ENCODE results near the gene NELFCD.

NELFCD gene

DNA sequence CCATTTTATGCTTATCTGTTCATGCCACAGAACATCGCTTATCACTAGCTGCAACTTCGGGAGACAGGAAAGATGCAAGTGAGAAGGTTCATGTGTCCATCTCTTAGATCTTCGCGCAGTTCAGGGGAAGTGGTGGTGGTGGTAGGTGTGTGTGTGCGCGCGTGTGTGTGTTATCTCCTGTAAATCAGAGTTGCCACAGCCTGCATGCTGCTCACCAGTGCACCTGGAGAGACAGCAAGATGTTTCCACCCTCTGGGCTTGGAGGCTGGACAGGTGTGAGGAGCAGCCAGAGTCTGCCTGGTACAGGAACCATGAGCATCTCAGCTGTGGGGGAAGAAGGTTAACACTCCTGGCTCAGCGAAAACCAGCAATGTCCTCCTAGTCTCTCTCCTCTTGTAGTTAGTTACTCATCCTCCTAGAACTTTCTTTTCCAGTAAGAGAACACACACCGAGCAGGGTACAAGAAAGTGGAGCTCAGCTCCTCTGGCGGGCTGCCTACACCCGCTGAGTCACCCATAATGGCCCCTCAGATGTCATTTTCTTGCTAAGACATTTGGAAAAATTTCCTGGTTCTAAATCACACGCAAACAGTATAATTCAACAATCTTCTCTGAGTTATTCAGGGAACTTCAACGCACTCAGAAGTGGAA lies 33.0 kb downstream of the NELFCD start:
- TF ChIP-seq CTCF (IDR thresholded peaks at IDR 0.05): no peak
- no peak overlapping the region for H3K9ac ChIP-seq
- H3K36me3 ChIP-seq (ENCODE audit: control insufficient read depth, insufficient read depth, low read length): no peaks in the 10 kb centered on the region
- no peaks in the 10 kb centered on the region for H3K27me3 ChIP-seq (ENCODE audit: control insufficient read depth, insufficient read depth, low read length)
- H3K27ac ChIP-seq: no peak overlapping the region
- no peaks in the 10 kb centered on the region for H3K9me3 ChIP-seq (ENCODE audit: control insufficient read depth, low read length)
- peaks cover 2% of the 10 kb centered on the region for H3K79me2 ChIP-seq
- peaks cover 6% of the 10 kb centered on the region for H3K4me1 ChIP-seq
- H3K4me2 ChIP-seq (ENCODE audit: low read length): no peak overlapping the region
- no peak overlapping the region for H2AFZ ChIP-seq
- no peak overlapping the region for H3K4me3 ChIP-seq (ENCODE audit: low read depth, low read length)

DNA sequence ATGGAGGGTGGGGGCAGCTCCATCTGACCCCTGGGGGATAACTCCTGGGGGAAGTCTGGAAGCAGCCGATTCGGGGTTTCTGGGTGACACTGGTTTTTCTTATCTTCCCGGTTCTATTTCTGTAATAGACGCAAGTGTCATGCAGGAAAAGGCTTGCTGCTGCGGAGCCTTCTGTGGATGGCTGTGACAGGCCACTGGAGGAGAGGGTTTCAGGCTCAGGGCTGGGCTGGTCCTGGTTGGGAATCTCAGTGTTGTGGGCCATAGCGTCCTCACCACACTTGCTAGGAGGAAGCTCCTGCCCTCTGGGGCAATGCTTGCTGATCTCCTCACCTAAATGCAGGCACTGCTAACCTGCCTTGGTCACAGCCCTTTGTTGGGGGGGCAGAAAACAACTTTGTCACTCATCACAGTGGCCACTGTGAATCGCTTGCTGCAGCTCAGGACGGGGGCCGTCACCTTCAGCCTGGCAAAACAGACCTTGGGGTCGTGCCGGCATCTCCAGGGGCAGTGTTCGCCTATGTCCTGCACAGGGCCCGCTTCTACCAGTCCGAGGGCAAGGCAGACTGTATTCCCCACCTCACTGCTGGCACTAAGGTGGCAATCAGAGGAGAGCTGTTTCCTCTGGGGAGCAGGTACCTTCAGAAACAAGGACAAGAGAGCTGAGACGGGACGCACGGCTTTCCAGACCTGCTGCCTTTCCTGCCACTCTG lies 33.8 kb downstream of the NELFCD start:
- Histone ChIP-seq H3K4me3 (ENCODE audit: low read depth, low read length) (no peak overlapping the region), H3K36me3 (ENCODE audit: control insufficient read depth, insufficient read depth, low read length) (no peaks in the 10 kb centered on the region), H2AFZ (no peak overlapping the region), H3K4me1 (peaks cover 6% of the 10 kb centered on the region), H3K27ac (no peak overlapping the region), H3K79me2 (peaks cover 6% of the 10 kb centered on the region), H3K4me2 (ENCODE audit: low read length) (no peak overlapping the region), H3K9ac (no peak overlapping the region), H3K27me3 (ENCODE audit: control insufficient read depth, insufficient read depth, low read length) (no peaks in the 10 kb centered on the region), H3K9me3 (ENCODE audit: control insufficient read depth, low read length) (no peaks in the 10 kb centered on the region)
- TF ChIP-seq CTCF (IDR thresholded peaks at IDR 0.05): no peak

DNA sequence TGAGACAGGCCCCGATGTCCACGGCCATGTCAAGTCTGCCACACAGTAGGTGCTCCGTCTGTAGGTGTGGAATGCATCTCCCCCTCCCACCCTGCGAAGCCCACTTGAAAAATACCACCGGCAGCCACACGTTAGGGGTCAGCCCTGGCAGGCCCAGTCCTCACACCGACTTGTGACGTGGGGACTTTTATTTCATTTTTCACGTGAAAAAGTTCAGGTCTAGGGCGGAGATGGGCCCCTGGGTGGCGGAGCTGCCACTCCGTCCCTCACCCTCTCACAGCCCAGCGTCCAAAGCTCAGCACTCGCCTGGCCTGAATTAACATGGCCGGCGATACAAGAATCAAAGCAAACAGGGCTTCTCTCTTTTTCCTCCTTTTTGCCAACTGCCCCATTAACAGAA lies 34.4 kb downstream of the NELFCD start:
- H3K4me1 ChIP-seq: peaks cover 6% of the 10 kb centered on the region
- H2AFZ ChIP-seq: no peak overlapping the region
- H3K27ac ChIP-seq: no peak overlapping the region
- no peak overlapping the region for H3K4me2 ChIP-seq (ENCODE audit: low read length)
- H3K27me3 ChIP-seq (ENCODE audit: control insufficient read depth, insufficient read depth, low read length): no peaks in the 10 kb centered on the region
- no peak overlapping the region for H3K9ac ChIP-seq
- H3K9me3 ChIP-seq (ENCODE audit: control insufficient read depth, low read length): no peaks in the 10 kb centered on the region
- H3K79me2 ChIP-seq: peaks cover 6% of the 10 kb centered on the region
- TF ChIP-seq CTCF (IDR thresholded peaks at IDR 0.05): no peak
- H3K4me3 ChIP-seq (ENCODE audit: low read depth, low read length): no peak overlapping the region
- H3K36me3 ChIP-seq (ENCODE audit: control insufficient read depth, insufficient read depth, low read length): no peaks in the 10 kb centered on the region

DNA sequence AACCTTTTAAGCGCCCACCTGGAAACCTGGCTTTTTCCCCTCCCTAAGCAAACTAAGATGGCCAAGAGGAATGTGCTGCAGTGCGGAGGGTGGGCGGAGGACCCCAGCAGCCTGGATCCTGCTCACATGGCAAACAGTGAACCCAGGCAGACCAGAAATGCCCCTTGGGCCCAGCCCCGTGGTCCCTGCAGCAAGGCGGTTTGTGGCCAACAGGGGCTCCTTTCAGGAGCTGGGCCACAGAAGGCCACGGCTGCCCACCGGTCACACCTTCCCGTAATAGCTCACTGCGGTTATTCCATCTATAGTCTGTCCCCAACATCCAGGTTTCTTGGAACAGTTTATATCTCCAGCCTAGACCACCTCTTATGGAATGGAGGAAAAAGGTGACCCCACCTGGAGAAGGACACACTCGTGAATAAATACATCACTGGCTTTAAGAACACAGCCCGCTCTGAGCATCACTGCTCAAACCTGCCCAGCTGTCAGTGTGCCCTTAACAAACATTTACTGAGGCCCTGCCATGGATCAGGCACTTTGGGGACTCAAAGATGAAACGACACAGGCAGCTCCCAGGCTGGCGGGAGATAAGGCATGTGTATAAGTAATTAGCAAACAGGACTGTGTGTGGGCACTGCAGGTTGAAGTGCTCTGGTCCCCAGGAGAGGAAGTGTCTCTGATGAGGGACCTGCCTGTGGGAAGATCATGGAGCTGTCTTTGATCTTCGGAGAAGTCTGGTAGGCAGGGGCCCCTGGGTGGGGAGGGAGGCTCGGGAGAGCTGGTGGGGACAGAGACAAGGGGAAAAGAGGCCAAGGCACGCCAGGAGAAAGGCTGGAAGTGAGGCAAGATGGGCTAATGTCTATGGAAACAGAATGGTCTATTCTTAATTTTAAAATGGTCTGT lies 35.0 kb downstream of the NELFCD start:
- H3K27ac ChIP-seq: no peak overlapping the region
- peaks cover 6% of the 10 kb centered on the region for H3K4me1 ChIP-seq
- H3K27me3 ChIP-seq (ENCODE audit: control insufficient read depth, insufficient read depth, low read length): no peaks in the 10 kb centered on the region
- no peak overlapping the region for H2AFZ ChIP-seq
- H3K9me3 ChIP-seq (ENCODE audit: control insufficient read depth, low read length): no peaks in the 10 kb centered on the region
- no peak overlapping the region for H3K9ac ChIP-seq
- no peak overlapping the region for H3K4me3 ChIP-seq (ENCODE audit: low read depth, low read length)
- TF ChIP-seq CTCF (IDR thresholded peaks at IDR 0.05): no peak
- no peak overlapping the region for H3K4me2 ChIP-seq (ENCODE audit: low read length)
- H3K79me2 ChIP-seq: peaks cover 6% of the 10 kb centered on the region
- H3K36me3 ChIP-seq (ENCODE audit: control insufficient read depth, insufficient read depth, low read length): no peaks in the 10 kb centered on the region
